HepG2 (cell line): ENCODE results near the gene MIA2. TPM values are rescaled to one million over a fixed set of nuclear protein-coding genes. Genes with fewer than 3 reads are reported as not detected.

Experiments
- DDIT3 ChIP-seq: sonication (generic); formaldehyde crosslinking; IDR thresholded peaks from 2 replicates; pipeline ENCODE4 v1.4.0; 2020; ENCODE audit warnings: mild to moderate bottlenecking, missing genetic modification reagents
- KLF6 ChIP-seq: IDR thresholded peaks from 2 replicates; pipeline ENCODE4 v1.8.0; 2016; ENCODE audit warnings: missing biosample characterization, missing genetic modification reagents
- MBD4 ChIP-seq: IDR thresholded peaks from 2 replicates; pipeline ENCODE4 v1.6.1; 2012; ENCODE audit warnings: low read length, inconsistent platforms, borderline replicate concordance
- MEIS1 ChIP-seq: sonication (generic); formaldehyde crosslinking; IDR thresholded peaks from 2 replicates; pipeline ENCODE4 v1.9.0; 2021; ENCODE audit warnings: mild to moderate bottlenecking, missing genetic modification reagents, moderate library complexity, borderline replicate concordance
- NFKB2 ChIP-seq: sonication (generic); formaldehyde crosslinking; IDR thresholded peaks from 2 replicates; pipeline ENCODE4 v1.4.0; 2020; ENCODE audit warnings: missing genetic modification reagents, borderline replicate concordance
- PITX1 ChIP-seq: sonication (generic); formaldehyde crosslinking; IDR thresholded peaks from 2 replicates; pipeline ENCODE4 v1.5.1; 2020; ENCODE audit warnings: mild to moderate bottlenecking, missing genetic modification reagents
- RARA ChIP-seq: IDR thresholded peaks from 2 replicates; pipeline ENCODE4 v1.6.1; 2016; ENCODE audit warnings: missing genetic modification reagents, missing compliant biosample characterization
- REXO4 ChIP-seq: sonication (generic); formaldehyde crosslinking; IDR thresholded peaks from 2 replicates; pipeline ENCODE4 v1.8.0; 2022; ENCODE audit warnings: missing genetic modification reagents, mild to moderate bottlenecking, borderline replicate concordance
- TCF7 ChIP-seq: sonication (generic); IDR thresholded peaks from 2 replicates; pipeline ENCODE4 v1.6.1; 2016; ENCODE audit warnings: antibody characterized with exemption, low read depth
- U2AF1 ChIP-seq: fragments of 200-400 bp; formaldehyde crosslinking; optimal IDR thresholded peaks from 2 replicates; pipeline ENCODE3; 2017; ENCODE audit warnings: mild to moderate bottlenecking, low read depth, low read length
- ZBED4 ChIP-seq: sonication (generic); formaldehyde crosslinking; IDR thresholded peaks from 2 replicates; pipeline ENCODE4 v1.4.0; 2020; ENCODE audit warnings: missing genetic modification reagents, borderline replicate concordance
- ZBTB1 ChIP-seq: sonication (generic); formaldehyde crosslinking; IDR thresholded peaks from 2 replicates; pipeline ENCODE4 v1.4.0; 2020; ENCODE audit warnings: missing genetic modification reagents, borderline replicate concordance
- ZNF329 ChIP-seq: sonication (generic); formaldehyde crosslinking; IDR thresholded peaks from 2 replicates; pipeline ENCODE4 v1.9.0; 2021; ENCODE audit warnings: low read depth, mild to moderate bottlenecking, missing genetic modification reagents
- ZNF615 ChIP-seq: sonication (generic); formaldehyde crosslinking; IDR thresholded peaks from 2 replicates; pipeline ENCODE4 v1.5.0; 2020; ENCODE audit warnings: mild to moderate bottlenecking, missing genetic modification reagents, borderline replicate concordance
- ZNF766 ChIP-seq: sonication (generic); formaldehyde crosslinking; IDR thresholded peaks from 2 replicates; pipeline ENCODE4 v1.5.0; 2020; ENCODE audit warnings: missing genetic modification reagents, borderline replicate concordance
- ZSCAN12 ChIP-seq: sonication (generic); formaldehyde crosslinking; IDR thresholded peaks from 2 replicates; pipeline ENCODE4 v1.9.0; 2021; ENCODE audit warnings: mild to moderate bottlenecking, missing genetic modification reagents
- polyA plus RNA-seq, 8 experiments: library from polyadenylated mRNA; depleted of rRNA in 3 of 8; stranded (reverse) in 7 of 8; unstranded in 1 of 8; fragments of >200 nt; fragmentation: Illumina TruSeq in 4 of 8; extraction: Trizol in 4 of 8; gene quantifications; 2 replicates each; pipeline versions ENCODE4 v1.2.1 to v1.2.3, GENCODE V29; 2011 to 2016; ENCODE audit warnings: low read depth in 4 of 8, missing spikeins in 1 of 8, mixed read lengths in 1 of 8; ENCODE audit not compliant: insufficient read depth in 1 of 8
- total RNA-seq, 5 experiments: library from RNA; depleted of rRNA; stranded (reverse); fragments of >200 nt; fragmentation: Illumina TruSeq; extraction: Trizol; gene quantifications; 2 replicates each; pipeline ENCODE4 v1.2.3, GENCODE V29; 2016; ENCODE audit warnings: low read depth in 1 of 5
- TF ChIP-seq, protein P1 (sequence below): sonication (generic); formaldehyde crosslinking; IDR thresholded peaks from 2 replicates; pipeline ENCODE4 v1.4.0; 2020; ENCODE audit warnings: missing genetic modification reagents, borderline replicate concordance
- TF ChIP-seq, protein P2 (sequence below): sonication (generic); formaldehyde crosslinking; IDR thresholded peaks from 2 replicates; pipeline ENCODE4 v1.8.1; 2023; ENCODE audit warnings: mild to moderate bottlenecking, moderate library complexity, missing genetic modification reagents
- TF ChIP-seq, protein P3 (sequence below): fragments of 450-650 bp; IDR thresholded peaks from 2 replicates; pipeline ENCODE4 v1.6.1; 2017

Gene MIA2
- total and polyA plus RNA-seq, 2 of the 13 experiments (the other 11 are each of a cell fraction or from before 2014, with no cell fraction given), result 134 to 158 TPM

GRCh38 chr14:39432619-39433451 lies 199.1 kb downstream of the MIA2 start (continued):
- TF ChIP-seq REXO4 (no peak), ZNF615 (CRISPR knock-in tag) (no peak; the same call in 1 of the 2 replicates), U2AF1 (no peak), ZBTB1 (CRISPR knock-in tag) (peak; percentile 4; the same call in 1 of the 2 replicates), PITX1 (CRISPR knock-in tag) (peak; percentile 75; the same call in 1 of the 2 replicates), ZNF766 (CRISPR knock-in tag) (peak; percentile 72; the same call in 1 of the 2 replicates), NFKB2 (peak; percentile 98), ZNF329 (CRISPR knock-in tag) (peak; percentile 74; the same call in 1 of the 2 replicates), DDIT3 (0 out of 2 replicates have a peak, but pooled peaks have one; percentile 47), ZSCAN12 (CRISPR knock-in tag) (peak; percentile 97; the same call in 1 of the 2 replicates), TCF7 (peak; percentile 24; the same call in 1 of the 2 replicates), MEIS1 (CRISPR knock-in tag) (peak; percentile 85; the same call in 1 of the 2 replicates), ZBED4 (CRISPR knock-in tag) (no peak; the same call in 1 of the 2 replicates), RARA (CRISPR knock-in tag) (no peak; the same call in none of the 2 replicates), MBD4 (no peak), KLF6 (CRISPR knock-in tag) (peak; percentile 60; the same call in 1 of the 2 replicates)
- TF ChIP-seq, protein P1, sequence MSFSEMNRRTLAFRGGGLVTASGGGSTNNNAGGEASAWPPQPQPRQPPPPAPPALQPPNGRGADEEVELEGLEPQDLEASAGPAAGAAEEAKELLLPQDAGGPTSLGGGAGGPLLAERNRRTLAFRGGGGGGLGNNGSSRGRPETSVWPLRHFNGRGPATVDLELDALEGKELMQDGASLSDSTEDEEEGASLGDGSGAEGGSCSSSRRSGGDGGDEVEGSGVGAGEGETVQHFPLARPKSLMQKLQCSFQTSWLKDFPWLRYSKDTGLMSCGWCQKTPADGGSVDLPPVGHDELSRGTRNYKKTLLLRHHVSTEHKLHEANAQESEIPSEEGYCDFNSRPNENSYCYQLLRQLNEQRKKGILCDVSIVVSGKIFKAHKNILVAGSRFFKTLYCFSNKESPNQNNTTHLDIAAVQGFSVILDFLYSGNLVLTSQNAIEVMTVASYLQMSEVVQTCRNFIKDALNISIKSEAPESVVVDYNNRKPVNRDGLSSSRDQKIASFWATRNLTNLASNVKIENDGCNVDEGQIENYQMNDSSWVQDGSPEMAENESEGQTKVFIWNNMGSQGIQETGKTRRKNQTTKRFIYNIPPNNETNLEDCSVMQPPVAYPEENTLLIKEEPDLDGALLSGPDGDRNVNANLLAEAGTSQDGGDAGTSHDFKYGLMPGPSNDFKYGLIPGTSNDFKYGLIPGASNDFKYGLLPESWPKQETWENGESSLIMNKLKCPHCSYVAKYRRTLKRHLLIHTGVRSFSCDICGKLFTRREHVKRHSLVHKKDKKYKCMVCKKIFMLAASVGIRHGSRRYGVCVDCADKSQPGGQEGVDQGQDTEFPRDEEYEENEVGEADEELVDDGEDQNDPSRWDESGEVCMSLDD (CRISPR knock-in tag), result 0 out of 2 replicates have a peak, but pooled peaks have one; percentile 85
- TF ChIP-seq, protein P2, sequence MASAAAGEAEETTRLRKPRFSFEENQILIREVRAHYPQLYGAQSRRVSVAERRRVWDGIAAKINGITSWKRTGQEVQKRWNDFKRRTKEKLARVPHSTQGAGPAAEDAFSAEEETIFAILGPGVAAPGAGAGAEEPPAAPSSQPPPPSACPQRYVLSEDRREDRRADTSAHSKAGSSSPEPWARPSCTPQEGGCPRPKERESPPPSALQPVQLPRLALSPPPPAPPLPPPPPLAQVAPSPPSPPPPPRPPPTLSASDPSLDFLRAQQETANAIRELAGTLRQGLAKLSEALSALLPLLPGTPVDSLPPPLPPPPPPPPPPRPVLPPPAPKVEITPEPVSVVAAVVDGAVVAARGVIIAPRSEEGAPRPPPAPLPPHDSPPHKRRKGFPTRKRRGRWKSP (CRISPR knock-in tag), result peak; percentile 99
- TF ChIP-seq, protein P3, sequence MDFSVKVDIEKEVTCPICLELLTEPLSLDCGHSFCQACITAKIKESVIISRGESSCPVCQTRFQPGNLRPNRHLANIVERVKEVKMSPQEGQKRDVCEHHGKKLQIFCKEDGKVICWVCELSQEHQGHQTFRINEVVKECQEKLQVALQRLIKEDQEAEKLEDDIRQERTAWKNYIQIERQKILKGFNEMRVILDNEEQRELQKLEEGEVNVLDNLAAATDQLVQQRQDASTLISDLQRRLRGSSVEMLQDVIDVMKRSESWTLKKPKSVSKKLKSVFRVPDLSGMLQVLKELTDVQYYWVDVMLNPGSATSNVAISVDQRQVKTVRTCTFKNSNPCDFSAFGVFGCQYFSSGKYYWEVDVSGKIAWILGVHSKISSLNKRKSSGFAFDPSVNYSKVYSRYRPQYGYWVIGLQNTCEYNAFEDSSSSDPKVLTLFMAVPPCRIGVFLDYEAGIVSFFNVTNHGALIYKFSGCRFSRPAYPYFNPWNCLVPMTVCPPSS, result no peak
